Measurements from ENCODE around the gene RPA3. TPM values are rescaled to one million over a fixed set of nuclear protein-coding genes. Genes with fewer than 3 reads are reported as not detected.

Gene RPA3
- 33.7 TPM for total RNA-seq
- 59.4 TPM for polyA plus RNA-seq (ENCODE audit: insufficient read depth, low read depth, low replicate concordance)
- long read RNA-seq, donor 1, partial matches to known transcripts = 32 of 35 reads
- long read RNA-seq, donor 1, other reads (novel, unspliced or antisense) = 0 of 35 reads
- long read RNA-seq, donor 2, partial matches to known transcripts = 32 of 33 reads
- long read RNA-seq, donor 2, other reads (novel, unspliced or antisense) = 0 of 33 reads
- long read RNA-seq, donor 3, partial matches to known transcripts = 40 of 42 reads
- long read RNA-seq, donor 3, other reads (novel, unspliced or antisense) = 0 of 42 reads
- long read RNA-seq, donor 4, partial matches to known transcripts = 19 of 26 reads
- long read RNA-seq, donor 4, other reads (novel, unspliced or antisense) = 5 of 26 reads
- long read RNA-seq, donor 5 = 0 reads
- long read RNA-seq, donor 6, transcript RPA3-207 (2 exons, 641 nt) = major isoform, 5 of 139 reads
- long read RNA-seq, donor 6, partial matches to known transcripts = 133 of 139 reads
- long read RNA-seq, donor 6, other reads (novel, unspliced or antisense) = 0 of 139 reads
- long read RNA-seq, donor 7, partial matches to known transcripts = 12 of 17 reads
- long read RNA-seq, donor 7, other reads (novel, unspliced or antisense) = 3 of 17 reads
- long read RNA-seq, donor 8, partial matches to known transcripts = 49 of 50 reads
- long read RNA-seq, donor 8, other reads (novel, unspliced or antisense) = 0 of 50 reads
- long read RNA-seq, donor 9, partial matches to known transcripts = 29 of 32 reads
- long read RNA-seq, donor 9, other reads (novel, unspliced or antisense) = 0 of 32 reads
- long read RNA-seq, donor 10, transcript RPA3-207 (2 exons, 641 nt) = major isoform, 5 of 110 reads
- long read RNA-seq, donor 10, partial matches to known transcripts = 105 of 110 reads
- long read RNA-seq, donor 10, other reads (novel, unspliced or antisense) = 0 of 110 reads

- intact Hi-C loops (cut with DNase I) = no loop called here
- H3K9ac ChIP-seq (ENCODE audit: low read length in 3 of 3) = no peak within 1 kb of the TSS
Measured at GRCh38 chr7:7718492-7718891, at the start of gene RPA3. TSS of gene RPA3 (minus strand) at chr7:7718607. CDS start at chr7:7640418, 78,189 bp downstream.

GRCh38 chr7:7766671-7767070 lies 48.3 kb upstream of the RPA3 start:
- no peak for TF ChIP-seq CTCF (IDR thresholded peaks at IDR 0.05; ENCODE audit: borderline replicate concordance, extremely low read depth, insufficient read depth)
- no peaks in the 10 kb centered on the region for H3K9me3 ChIP-seq (ENCODE audit: control insufficient read depth in 2 of 3, insufficient read depth in 1 of 3, low read length in 3 of 3)
- H3K4me3 ChIP-seq (ENCODE audit: low read length in 3 of 3) = no peak overlapping the region
- no peak for FAIRE-seq
- H3K4me1 ChIP-seq (ENCODE audit: control insufficient read depth in 2 of 3, insufficient read depth in 2 of 3, low read depth in 1 of 3, low read length in 3 of 3) = no peaks in the 10 kb centered on the region
- H3K36me3 ChIP-seq (ENCODE audit: control insufficient read depth in 2 of 3, insufficient read depth in 3 of 3, low read length in 3 of 3) = no peaks in the 10 kb centered on the region
- no peak for DNase-seq
- intact Hi-C loops (cut with DNase I) = no loop called here
- H3K9ac ChIP-seq (ENCODE audit: low read length in 3 of 3) = no peak overlapping the region
- H3K27me3 ChIP-seq (ENCODE audit: control insufficient read depth, insufficient read depth, low read length) = no peaks in the 10 kb centered on the region
- no peak overlapping the region for H3K27ac ChIP-seq (ENCODE audit: low read depth in 2 of 2, low read length in 2 of 2)

More at GRCh38 chr7:7718492-7718891, at the start of gene RPA3:
- no peaks in the 10 kb centered on the region for H3K36me3 ChIP-seq (ENCODE audit: control insufficient read depth in 2 of 3, insufficient read depth in 3 of 3, low read length in 3 of 3)
- no peak within 1 kb of the TSS for H3K4me3 ChIP-seq (ENCODE audit: low read length in 3 of 3)
- TF ChIP-seq CTCF (IDR thresholded peaks at IDR 0.05; ENCODE audit: borderline replicate concordance, extremely low read depth, insufficient read depth) = no peak
- no peak within 1 kb of the TSS for H3K27ac ChIP-seq (ENCODE audit: low read depth in 2 of 2, low read length in 2 of 2)
- DNase-seq (no peak), FAIRE-seq (no peak)
- H3K27me3 ChIP-seq (ENCODE audit: control insufficient read depth, insufficient read depth, low read length) = no peaks in the 10 kb centered on the region
- H3K9me3 ChIP-seq (ENCODE audit: control insufficient read depth in 2 of 3, insufficient read depth in 1 of 3, low read length in 3 of 3) = no peaks in the 10 kb centered on the region
- no peaks in the 10 kb centered on the region for H3K4me1 ChIP-seq (ENCODE audit: control insufficient read depth in 2 of 3, insufficient read depth in 2 of 3, low read depth in 1 of 3, low read length in 3 of 3)

GRCh38 chr7:7765422-7765821 lies 47.0 kb upstream of the RPA3 start:
- FAIRE-seq = peak; percentile 47
- intact Hi-C loops (cut with DNase I) = no loop called here
- no peak overlapping the region for H3K4me3 ChIP-seq (ENCODE audit: low read length in 3 of 3)
- no peaks in the 10 kb centered on the region for H3K9me3 ChIP-seq (ENCODE audit: control insufficient read depth in 2 of 3, insufficient read depth in 1 of 3, low read length in 3 of 3)
- no peaks in the 10 kb centered on the region for H3K36me3 ChIP-seq (ENCODE audit: control insufficient read depth in 2 of 3, insufficient read depth in 3 of 3, low read length in 3 of 3)
- no peaks in the 10 kb centered on the region for H3K4me1 ChIP-seq (ENCODE audit: control insufficient read depth in 2 of 3, insufficient read depth in 2 of 3, low read depth in 1 of 3, low read length in 3 of 3)
- H3K9ac ChIP-seq (ENCODE audit: low read length in 3 of 3) = no peak overlapping the region
- DNase-seq = no peak
- TF ChIP-seq CTCF (IDR thresholded peaks at IDR 0.05; ENCODE audit: borderline replicate concordance, extremely low read depth, insufficient read depth) = no peak
- H3K27me3 ChIP-seq (ENCODE audit: control insufficient read depth, insufficient read depth, low read length) = no peaks in the 10 kb centered on the region
- no peak overlapping the region for H3K27ac ChIP-seq (ENCODE audit: low read depth in 2 of 2, low read length in 2 of 2)

Data from kidney (tissue), 22 donors.